Measurements from ENCODE around the gene OR2B6.
"Not testable (repeated sequence)": the region's sequence is repeated elsewhere in the genome, so short reads cannot be mapped to it uniquely, and the experiment has no call there.

The OR2B6 gene

GRCh38 chr6:27931209-27931608 lies 25.8 kb upstream of the OR2B6 start:
- TF ChIP-seq POLR2A (IDR thresholded peaks at IDR 0.05; ENCODE audit: extremely low read depth, insufficient read length) (no peak), CTCF (IDR thresholded peaks at IDR 0.05; ENCODE audit: low read depth, low read length) (no peak), MAX (IDR thresholded peaks at IDR 0.05; ENCODE audit: low read depth, low read length) (no peak), MYC (IDR thresholded peaks at IDR 0.05; ENCODE audit: low read depth, low read length) (no peak)
- no peak for DNase-seq (ENCODE audit: low read depth)
- H3K4me3 ChIP-seq (ENCODE audit: low read depth, low read length) = no peak overlapping the region

- H3K4me3 ChIP-seq (ENCODE audit: low read depth, low read length) = no peak overlapping the region
- DNase-seq (ENCODE audit: low read depth) = peak; percentile 12
- no peak for TF ChIP-seq POLR2A (IDR thresholded peaks at IDR 0.05; ENCODE audit: extremely low read depth, insufficient read length)
- no peak for TF ChIP-seq MAX (IDR thresholded peaks at IDR 0.05; ENCODE audit: low read depth, low read length)
- TF ChIP-seq CTCF (IDR thresholded peaks at IDR 0.05; ENCODE audit: low read depth, low read length) = no peak
- TF ChIP-seq MYC (IDR thresholded peaks at IDR 0.05; ENCODE audit: low read depth, low read length) = no peak
Observed at GRCh38 chr6:27940766-27941165, 16.3 kb upstream of the OR2B6 start.

GRCh38 chr6:27943072-27943471 lies 14.0 kb upstream of the OR2B6 start:
- not testable (repeated sequence) for DNase-seq (ENCODE audit: low read depth); H3K4me3 ChIP-seq (ENCODE audit: low read depth, low read length)

- H3K4me3 ChIP-seq (ENCODE audit: low read depth, low read length) = no peak overlapping the region
- no peak for DNase-seq (ENCODE audit: low read depth)
- no peak for TF ChIP-seq POLR2A (IDR thresholded peaks at IDR 0.05; ENCODE audit: extremely low read depth, insufficient read length)
- TF ChIP-seq MYC (IDR thresholded peaks at IDR 0.05; ENCODE audit: low read depth, low read length) = no peak
- no peak for TF ChIP-seq CTCF (IDR thresholded peaks at IDR 0.05; ENCODE audit: low read depth, low read length)
- no peak for TF ChIP-seq MAX (IDR thresholded peaks at IDR 0.05; ENCODE audit: low read depth, low read length)
Observed at GRCh38 chr6:27948237-27948636, 8.8 kb upstream of the OR2B6 start.

- no peak for DNase-seq (ENCODE audit: low read depth)
- TF ChIP-seq CTCF (IDR thresholded peaks at IDR 0.05; ENCODE audit: low read depth, low read length) (no peak), MYC (IDR thresholded peaks at IDR 0.05; ENCODE audit: low read depth, low read length) (no peak), POLR2A (IDR thresholded peaks at IDR 0.05; ENCODE audit: extremely low read depth, insufficient read length) (no peak)
- H3K4me3 ChIP-seq (ENCODE audit: low read depth, low read length) = no peak overlapping the region
Observed at GRCh38 chr6:27951040-27951439, 6.0 kb upstream of the OR2B6 start.

GRCh38 chr6:27957516-27957915 lies 475 bp downstream of the OR2B6 start:
- TF ChIP-seq CTCF (IDR thresholded peaks at IDR 0.05; ENCODE audit: low read depth, low read length) (no peak), POLR2A (IDR thresholded peaks at IDR 0.05; ENCODE audit: extremely low read depth, insufficient read length) (no peak), MAX (IDR thresholded peaks at IDR 0.05; ENCODE audit: low read depth, low read length) (no peak), MYC (IDR thresholded peaks at IDR 0.05; ENCODE audit: low read depth, low read length) (no peak)
- no peak for DNase-seq (ENCODE audit: low read depth)
- no peak overlapping the region for H3K4me3 ChIP-seq (ENCODE audit: low read depth, low read length)

Measured in NB4 (cell line).